Nephron progenitor cell (in vitro differentiated cells): ENCODE data around the gene TRMT6.
A peak's percentile ranks its signal among the peaks of the same experiment; 100 is the strongest.

Experiments
- DNase-seq: peaks from one replicate; pipeline ENCODE4 v3.0.0; 2021
- H3K27ac Mint-ChIP-seq: 2 replicates; pipeline ENCODE4 v1.8.0; 2021; ENCODE audit warnings: mild to moderate bottlenecking, moderate library complexity, mixed read lengths
- H3K27me3 Mint-ChIP-seq: 2 replicates; pipeline ENCODE4 v1.8.0; 2021; ENCODE audit warnings: mild to moderate bottlenecking, low read depth, mixed read lengths; ENCODE audit not compliant: poor library complexity
- H3K36me3 Mint-ChIP-seq: 2 replicates; pipeline ENCODE4 v1.8.0; 2021; ENCODE audit warnings: low read depth, mixed read lengths
- H3K4me1 Mint-ChIP-seq: 2 replicates; pipeline ENCODE4 v1.8.0; 2021; ENCODE audit warnings: mixed read lengths
- H3K4me3 Mint-ChIP-seq: 2 replicates; pipeline ENCODE4 v1.8.0; 2021; ENCODE audit warnings: mild to moderate bottlenecking, moderate library complexity, mixed read lengths
- H3K9me3 Mint-ChIP-seq: 2 replicates; pipeline ENCODE4 v1.8.0; 2021; ENCODE audit warnings: mild to moderate bottlenecking, moderate library complexity, mixed read lengths
- TF ChIP-seq, protein P1 (sequence below): fragments of 200-600 bp; sonication (generic); IDR thresholded peaks from 2 replicates; pipeline ENCODE4 v1.5.0; 2021; ENCODE audit warnings: antibody characterized with exemption

Gene TRMT6

DNA sequence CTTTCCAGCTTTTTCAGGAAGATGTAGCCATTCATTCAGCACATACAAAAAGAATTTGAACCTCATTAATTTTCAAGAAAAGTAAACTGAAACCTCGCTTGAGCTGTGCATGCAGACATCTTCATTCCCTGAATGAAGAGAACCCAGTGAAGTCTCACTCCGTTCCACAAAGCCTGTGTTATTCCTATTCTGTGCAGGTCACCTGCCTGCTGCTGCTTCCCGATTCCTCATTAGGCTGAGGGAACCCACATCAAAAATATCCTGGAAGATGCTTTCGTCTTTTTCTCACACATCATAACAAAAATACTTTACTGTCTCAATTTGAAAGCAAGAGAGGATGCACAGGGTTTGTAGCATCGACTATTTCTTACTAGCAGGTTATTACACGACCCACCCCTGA lies 40.1 kb downstream of the TRMT6 start:
- no peak for DNase-seq
- peaks cover 63% of the 10 kb centered on the region for H3K27me3 Mint-ChIP-seq
- H3K27ac Mint-ChIP-seq = no peak overlapping the region
- TF ChIP-seq, protein P1, sequence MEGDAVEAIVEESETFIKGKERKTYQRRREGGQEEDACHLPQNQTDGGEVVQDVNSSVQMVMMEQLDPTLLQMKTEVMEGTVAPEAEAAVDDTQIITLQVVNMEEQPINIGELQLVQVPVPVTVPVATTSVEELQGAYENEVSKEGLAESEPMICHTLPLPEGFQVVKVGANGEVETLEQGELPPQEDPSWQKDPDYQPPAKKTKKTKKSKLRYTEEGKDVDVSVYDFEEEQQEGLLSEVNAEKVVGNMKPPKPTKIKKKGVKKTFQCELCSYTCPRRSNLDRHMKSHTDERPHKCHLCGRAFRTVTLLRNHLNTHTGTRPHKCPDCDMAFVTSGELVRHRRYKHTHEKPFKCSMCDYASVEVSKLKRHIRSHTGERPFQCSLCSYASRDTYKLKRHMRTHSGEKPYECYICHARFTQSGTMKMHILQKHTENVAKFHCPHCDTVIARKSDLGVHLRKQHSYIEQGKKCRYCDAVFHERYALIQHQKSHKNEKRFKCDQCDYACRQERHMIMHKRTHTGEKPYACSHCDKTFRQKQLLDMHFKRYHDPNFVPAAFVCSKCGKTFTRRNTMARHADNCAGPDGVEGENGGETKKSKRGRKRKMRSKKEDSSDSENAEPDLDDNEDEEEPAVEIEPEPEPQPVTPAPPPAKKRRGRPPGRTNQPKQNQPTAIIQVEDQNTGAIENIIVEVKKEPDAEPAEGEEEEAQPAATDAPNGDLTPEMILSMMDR = no peak
- peak overlapping the region; percentile 76 for H3K4me3 Mint-ChIP-seq
- H3K4me1 Mint-ChIP-seq = peaks cover 7% of the 10 kb centered on the region
- no peaks in the 10 kb centered on the region for H3K36me3 Mint-ChIP-seq
- H3K9me3 Mint-ChIP-seq = no peaks in the 10 kb centered on the region

DNA sequence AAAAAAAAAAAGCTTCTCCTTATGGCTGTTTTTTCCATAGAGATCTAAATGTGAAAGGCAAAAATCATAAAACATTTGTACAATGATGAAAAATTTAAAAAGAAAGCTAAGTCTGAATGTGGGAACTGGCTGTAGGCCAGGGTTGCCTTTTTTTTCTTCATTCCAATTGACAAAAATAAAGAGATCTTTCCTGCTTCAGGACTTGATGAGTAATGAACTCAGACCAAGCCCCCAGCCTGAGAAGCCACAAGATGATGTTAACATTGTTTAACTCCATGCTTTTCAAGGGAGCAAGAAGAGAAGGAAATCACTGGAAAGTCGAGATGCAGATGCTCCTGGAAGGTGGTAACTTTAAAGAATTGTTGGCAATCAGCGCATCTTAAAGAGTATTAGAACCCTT lies 41.4 kb downstream of the TRMT6 start:
- H3K27me3 Mint-ChIP-seq = peaks cover 56% of the 10 kb centered on the region
- TF ChIP-seq, protein P1 = no peak
- DNase-seq = no peak
- peaks cover 7% of the 10 kb centered on the region for H3K4me1 Mint-ChIP-seq
- H3K9me3 Mint-ChIP-seq = no peaks in the 10 kb centered on the region
- H3K36me3 Mint-ChIP-seq = no peaks in the 10 kb centered on the region
- H3K4me3 Mint-ChIP-seq = no peak overlapping the region
- no peak overlapping the region for H3K27ac Mint-ChIP-seq

DNA sequence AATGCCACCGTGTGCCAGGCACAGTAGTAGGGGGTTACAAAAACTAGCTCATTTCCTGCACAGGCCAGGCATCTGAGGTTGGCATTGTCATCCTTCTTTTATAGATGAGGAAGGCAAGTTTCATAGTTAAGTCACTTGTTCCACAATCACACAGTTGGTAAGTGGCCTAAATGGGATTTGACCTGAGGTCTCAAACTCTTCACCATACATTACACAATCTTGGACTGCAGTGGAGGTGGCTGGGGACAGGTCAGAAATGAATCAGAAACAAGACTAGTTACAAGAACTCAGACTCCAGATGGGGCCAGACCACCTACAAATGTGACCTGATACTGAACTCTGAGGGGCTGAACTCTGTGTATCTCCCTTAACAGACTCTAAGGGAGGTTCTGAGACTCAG lies 49.4 kb downstream of the TRMT6 start:
- no peak for DNase-seq
- Mint-ChIP-seq H3K36me3 (no peaks in the 10 kb centered on the region), H3K27ac (no peak overlapping the region), H3K4me3 (no peak overlapping the region), H3K27me3 (peaks cover 21% of the 10 kb centered on the region), H3K4me1 (no peaks in the 10 kb centered on the region), H3K9me3 (no peaks in the 10 kb centered on the region)
- TF ChIP-seq, protein P1 = no peak

DNA sequence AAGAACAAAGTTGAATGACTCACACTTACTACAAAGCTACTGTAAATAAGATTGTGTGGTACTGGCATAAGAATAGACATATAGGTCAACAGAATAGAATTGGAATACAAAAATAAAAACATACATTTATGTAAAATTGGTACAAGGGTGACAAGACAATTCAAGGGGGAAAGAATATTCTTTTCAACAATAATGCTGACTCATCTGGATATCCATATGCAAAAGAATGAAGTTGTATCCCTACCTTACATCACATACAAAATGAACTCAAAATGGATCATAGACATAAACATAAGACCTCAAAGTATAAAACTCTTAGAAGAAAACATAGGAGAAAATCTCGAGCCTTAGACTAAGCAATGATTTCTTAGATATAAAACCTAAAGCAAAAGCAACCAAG lies 50.9 kb downstream of the TRMT6 start:
- DNase-seq = no peak
- Mint-ChIP-seq H3K36me3 (no peaks in the 10 kb centered on the region), H3K27ac (no peak overlapping the region), H3K9me3 (no peaks in the 10 kb centered on the region), H3K27me3 (peaks cover 32% of the 10 kb centered on the region), H3K4me3 (no peak overlapping the region), H3K4me1 (no peaks in the 10 kb centered on the region)
- TF ChIP-seq, protein P1 = no peak

DNA sequence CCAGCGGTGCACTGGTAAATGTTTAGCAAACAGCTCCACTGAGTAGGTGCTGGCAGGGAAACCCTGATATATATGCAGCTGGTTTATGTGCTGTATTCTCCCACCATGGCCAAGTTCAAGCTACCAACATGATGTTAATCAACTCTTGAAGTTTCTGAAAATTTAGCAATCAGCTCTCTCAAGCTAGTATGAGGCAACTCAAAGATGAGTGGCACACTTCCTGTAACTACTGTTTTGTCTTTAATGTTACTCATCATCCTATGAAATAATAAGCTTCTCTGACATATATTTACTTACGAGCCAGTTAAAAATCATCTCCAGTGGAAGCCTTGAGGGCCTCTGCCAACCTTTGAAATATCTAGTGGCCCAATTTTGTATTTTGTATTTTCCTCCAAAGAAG lies 54.7 kb downstream of the TRMT6 start:
- H3K27me3 Mint-ChIP-seq = peaks cover 32% of the 10 kb centered on the region
- no peak for DNase-seq
- peaks cover 5% of the 10 kb centered on the region for H3K4me1 Mint-ChIP-seq
- H3K4me3 Mint-ChIP-seq = no peak overlapping the region
- H3K27ac Mint-ChIP-seq = no peak overlapping the region
- TF ChIP-seq, protein P1 = no peak
- H3K9me3 Mint-ChIP-seq = no peaks in the 10 kb centered on the region
- no peaks in the 10 kb centered on the region for H3K36me3 Mint-ChIP-seq

DNA sequence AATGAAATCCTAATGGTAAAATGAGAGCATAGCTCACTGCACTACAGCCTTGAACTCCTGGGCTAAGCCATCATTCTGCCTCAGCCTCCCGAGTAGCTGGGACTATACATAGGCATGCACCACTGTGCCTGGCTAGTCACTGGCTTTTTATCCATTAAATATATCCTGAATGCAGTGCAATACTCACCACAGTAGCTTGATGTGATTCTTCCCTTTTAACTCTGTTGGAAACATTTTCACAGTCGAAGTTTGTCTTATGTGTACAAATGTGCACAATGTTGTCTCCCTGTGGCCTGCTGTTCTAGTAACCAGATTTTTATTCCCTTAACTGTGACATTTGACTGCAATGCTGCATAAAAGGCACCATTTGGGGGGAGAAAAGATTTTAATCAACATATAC lies 56.7 kb downstream of the TRMT6 start:
- Mint-ChIP-seq H3K27ac (no peak overlapping the region), H3K36me3 (no peaks in the 10 kb centered on the region), H3K9me3 (no peaks in the 10 kb centered on the region), H3K4me3 (no peak overlapping the region), H3K27me3 (peaks cover 32% of the 10 kb centered on the region), H3K4me1 (peaks cover 6% of the 10 kb centered on the region)
- DNase-seq = no peak
- TF ChIP-seq, protein P1 = no peak
